ENCODE data around the gene FAM131A. TPM values are rescaled to one million over a fixed set of nuclear protein-coding genes. Genes with fewer than 3 reads are reported as not detected.
A peak's percentile ranks its signal among the peaks of the same experiment; 100 is the strongest.

The FAM131A gene
- total and polyA plus RNA-seq, 12 donors, result 21.6 to 36.5 (median 26.7) TPM

GRCh38 chr3:184359610-184360009 is 22.2 kb downstream of the FAM131A start:
- no peak for ATAC-seq
- H3K4me3 ChIP-seq, result no peak overlapping the region
- H3K9me3 ChIP-seq, result no peaks in the 10 kb centered on the region
- 76 to 80% methylated on average over 9 of the region's 9 CpGs for WGBS, 2 donors
- no peaks in the 10 kb centered on the region for H3K27me3 ChIP-seq
- DNase-seq, result no peak
- intact Hi-C loops (cut with DNase I), result loop anchor here in 3 of 10 donors (10.0 kb wide), 5 partner anchors 55 to 1575 kb away; partner anchors contain the start of genes MAGEF1 (in 1 of the 3) and TRA2B (in 1 of the 3)
- no peak overlapping the region for H3K27ac ChIP-seq
- no peak for TF ChIP-seq CTCF (IDR thresholded peaks at IDR 0.05)
- peaks cover 0 to 34% (median 0%) of the 10 kb centered on the region in 9 donors for H3K36me3 ChIP-seq
- peaks cover 4 to 27% (median 21%) of the 10 kb centered on the region in 9 donors for H3K4me1 ChIP-seq

- Histone ChIP-seq H3K4me1 (peaks cover 4 to 31% (median 22%) of the 10 kb centered on the region in 9 donors), H3K4me3 (peak overlapping the region in 9 of 10 donors; percentile 79 to 97 (median 93)), H3K9me3 (no peaks in the 10 kb centered on the region), H3K27ac (peak overlapping the region in 2 of 10 donors; percentile 94 to 99), H3K27me3 (no peaks in the 10 kb centered on the region), H3K36me3 (peaks cover 0 to 36% (median 0%) of the 10 kb centered on the region in 9 donors)
- ATAC-seq (no peak), DNase-seq (no peak)
- intact Hi-C loops (cut with DNase I), result loop anchor here in 3 of 10 donors (10.0 kb wide), 4 partner anchors 155 to 1575 kb away; partner anchors contain the start of genes MAGEF1 (in 1 of the 3) and TRA2B (in 1 of the 3)
- WGBS, 2 donors, result 72 to 74% methylated on average over 12 of the region's 12 CpGs
- no peak for TF ChIP-seq CTCF (IDR thresholded peaks at IDR 0.05)
These were observed 22.9 kb downstream of the FAM131A start for GRCh38 chr3:184360070-184360928.

GRCh38 chr3:184360929-184361531 is 23.6 kb downstream of the FAM131A start:
- H3K9me3 ChIP-seq, result no peaks in the 10 kb centered on the region
- DNase-seq (no peak), ATAC-seq (no peak)
- intact Hi-C loops (cut with DNase I), result loop anchor here in 3 of 10 donors (10.0 kb wide), 4 partner anchors 154 to 1574 kb away; partner anchors contain the start of genes MAGEF1 (in 1 of the 3) and TRA2B (in 1 of the 3)
- peaks cover 4 to 31% (median 22%) of the 10 kb centered on the region in 9 donors for H3K4me1 ChIP-seq
- no peak for TF ChIP-seq CTCF (IDR thresholded peaks at IDR 0.05)
- H3K4me3 ChIP-seq, result peak overlapping the region; percentile 79 to 97 (median 92)
- H3K27ac ChIP-seq, result peak overlapping the region; percentile 94 to 100 (median 99)
- WGBS, 2 donors, result 8 to 13% methylated on average over 16 to 24 of the region's 24 CpGs
- peaks cover 0 to 36% (median 0%) of the 10 kb centered on the region in 9 donors for H3K36me3 ChIP-seq
- H3K27me3 ChIP-seq, result no peaks in the 10 kb centered on the region

GRCh38 chr3:184361532-184361931 is 24.1 kb downstream of the FAM131A start, which contains the start of the genes CLCN2 and POLR2H:
TSS of gene CLCN2 (minus strand) at chr3:184361605. CDS start at chr3:184361479, 126 bp downstream.
TSS of gene POLR2H (plus strand) at chr3:184361710. CDS start at chr3:184363493, 1,783 bp downstream.
- Histone ChIP-seq H3K4me1 (peaks cover 4 to 31% (median 22%) of the 10 kb centered on the region in 9 donors), H3K27me3 (no peaks in the 10 kb centered on the region), H3K4me3 (peak within 1 kb of the TSS; percentile 79 to 97 (median 92)), H3K9me3 (no peaks in the 10 kb centered on the region), H3K36me3 (peaks cover 0 to 40% (median 1%) of the 10 kb centered on the region in 9 donors), H3K27ac (peak within 1 kb of the TSS; percentile 94 to 100 (median 99))
- DNase-seq (peak; percentile 41 to 68), ATAC-seq (peak; percentile 36 to 68 (median 54))
- 0 to 1% methylated on average over 52 to 55 of the region's 56 CpGs for WGBS, 2 donors
- TF ChIP-seq CTCF (IDR thresholded peaks at IDR 0.05), result no peak
- intact Hi-C loops (cut with DNase I), result loop anchor here in 3 of 10 donors (10.0 kb wide), 4 partner anchors 153 to 1573 kb away; partner anchors contain the start of genes MAGEF1 (in 1 of the 3) and TRA2B (in 1 of the 3)
